WERI-Rb-1 (cell line): ENCODE data around the gene OTULINL.

Source experiments
- DNase-seq: peaks from one replicate; pipeline ENCODE4 v3.0.0-alpha.2; 2020
- H3K27ac ChIP-seq: fragments of 250-450 bp; sonication (Bioruptor Pico); 2 replicates; pipeline ENCODE4 v1.5.1; 2020; ENCODE audit warnings: mild to moderate bottlenecking, moderate library complexity
- H3K27me3 ChIP-seq: fragments of 250-450 bp; sonication (Bioruptor Pico); 2 replicates; pipeline ENCODE4 v1.5.1; 2021; ENCODE audit warnings: mild to moderate bottlenecking, low read depth, moderate library complexity; ENCODE audit not compliant: insufficient read depth, severe bottlenecking
- H3K36me3 ChIP-seq: fragments of 250-450 bp; sonication (Bioruptor Pico); 2 replicates; pipeline ENCODE4 v1.5.1; 2020; ENCODE audit warnings: mild to moderate bottlenecking, moderate library complexity
- H3K4me3 ChIP-seq: 2 replicates; pipeline ENCODE4 v1.5.1; 2011; ENCODE audit warnings: low read depth, mild to moderate bottlenecking, control low read depth, low read length
- H3K9me3 ChIP-seq: fragments of 250-450 bp; sonication (Bioruptor Pico); 2 replicates; pipeline ENCODE4 v1.5.1; 2021; ENCODE audit warnings: mild to moderate bottlenecking, moderate library complexity; ENCODE audit not compliant: severe bottlenecking
- TF ChIP-seq, protein P1 (sequence below): IDR thresholded peaks from 2 replicates; pipeline ENCODE4 v1.5.1; 2011; ENCODE audit warnings: low read depth, mild to moderate bottlenecking, control low read depth, inconsistent platforms, low read length

OTULINL gene

DNA sequence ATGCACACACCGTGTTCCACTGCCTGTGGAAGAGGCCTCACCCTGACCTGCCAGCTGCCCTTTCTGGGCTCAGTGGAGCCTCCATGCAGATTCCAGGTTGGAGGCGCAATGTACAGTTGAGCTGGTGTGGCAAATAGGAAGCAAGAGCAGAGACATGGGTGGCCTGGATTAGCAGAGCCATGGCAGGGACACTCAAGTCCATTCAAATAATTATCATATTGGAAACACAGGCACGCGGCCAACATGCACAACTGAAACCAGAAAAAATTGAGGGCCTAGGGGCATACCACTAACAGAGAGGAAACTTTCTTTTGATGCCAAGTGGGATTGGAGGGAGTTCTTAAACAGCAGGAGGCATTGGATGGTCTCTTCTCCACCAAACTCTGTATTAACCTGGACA lies 35.8 kb downstream of the OTULINL start:
- Histone ChIP-seq H3K4me3 (no peak overlapping the region), H3K27ac (no peak overlapping the region), H3K27me3 (no peaks in the 10 kb centered on the region), H3K9me3 (peaks cover 5% of the 10 kb centered on the region), H3K36me3 (peaks cover 36% of the 10 kb centered on the region)
- no peak for DNase-seq
- TF ChIP-seq, protein P1, sequence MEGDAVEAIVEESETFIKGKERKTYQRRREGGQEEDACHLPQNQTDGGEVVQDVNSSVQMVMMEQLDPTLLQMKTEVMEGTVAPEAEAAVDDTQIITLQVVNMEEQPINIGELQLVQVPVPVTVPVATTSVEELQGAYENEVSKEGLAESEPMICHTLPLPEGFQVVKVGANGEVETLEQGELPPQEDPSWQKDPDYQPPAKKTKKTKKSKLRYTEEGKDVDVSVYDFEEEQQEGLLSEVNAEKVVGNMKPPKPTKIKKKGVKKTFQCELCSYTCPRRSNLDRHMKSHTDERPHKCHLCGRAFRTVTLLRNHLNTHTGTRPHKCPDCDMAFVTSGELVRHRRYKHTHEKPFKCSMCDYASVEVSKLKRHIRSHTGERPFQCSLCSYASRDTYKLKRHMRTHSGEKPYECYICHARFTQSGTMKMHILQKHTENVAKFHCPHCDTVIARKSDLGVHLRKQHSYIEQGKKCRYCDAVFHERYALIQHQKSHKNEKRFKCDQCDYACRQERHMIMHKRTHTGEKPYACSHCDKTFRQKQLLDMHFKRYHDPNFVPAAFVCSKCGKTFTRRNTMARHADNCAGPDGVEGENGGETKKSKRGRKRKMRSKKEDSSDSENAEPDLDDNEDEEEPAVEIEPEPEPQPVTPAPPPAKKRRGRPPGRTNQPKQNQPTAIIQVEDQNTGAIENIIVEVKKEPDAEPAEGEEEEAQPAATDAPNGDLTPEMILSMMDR: no peak

DNA sequence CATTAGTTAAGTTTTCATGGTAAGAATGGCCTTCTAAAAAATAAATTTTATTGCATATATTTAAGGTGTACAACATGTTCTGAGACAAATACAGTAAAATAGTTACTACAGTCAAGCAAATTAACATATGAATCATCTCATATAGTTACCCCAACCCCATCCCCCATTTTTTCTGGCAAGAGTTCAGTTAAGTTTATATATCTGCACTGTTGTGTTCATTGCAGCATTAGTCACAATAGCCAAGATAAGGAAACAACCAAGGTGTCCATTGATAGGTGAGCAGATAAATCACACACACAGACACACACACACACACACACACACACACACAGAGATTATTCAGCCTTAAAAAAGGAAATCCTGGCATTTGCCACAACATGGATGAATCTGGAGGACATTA lies 45.7 kb downstream of the OTULINL start:
- H3K27me3 ChIP-seq: no peaks in the 10 kb centered on the region
- H3K9me3 ChIP-seq: no peaks in the 10 kb centered on the region
- no peaks in the 10 kb centered on the region for H3K36me3 ChIP-seq
- H3K4me3 ChIP-seq: no peak overlapping the region
- TF ChIP-seq, protein P1: no peak
- DNase-seq: no peak
- H3K27ac ChIP-seq: no peak overlapping the region

DNA sequence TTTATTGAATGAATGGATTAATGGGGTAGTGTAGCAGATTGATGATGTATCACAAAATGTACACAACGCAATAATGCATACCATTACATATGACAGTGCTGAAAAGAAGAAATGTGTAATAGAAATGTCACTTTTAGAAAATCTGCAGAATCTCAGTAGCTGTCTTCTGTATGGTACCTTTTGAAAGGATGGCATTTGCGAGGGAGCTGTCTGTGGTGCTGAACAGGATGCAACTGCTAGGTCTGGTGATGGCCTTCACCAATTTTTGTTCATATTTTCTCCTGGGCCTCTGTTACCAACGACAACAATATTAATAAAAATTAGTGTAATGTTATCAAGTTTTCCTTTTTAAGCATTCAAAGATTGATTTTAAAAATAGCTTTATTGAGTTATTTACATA lies 46.8 kb downstream of the OTULINL start:
- no peaks in the 10 kb centered on the region for H3K36me3 ChIP-seq
- no peak overlapping the region for H3K27ac ChIP-seq
- no peaks in the 10 kb centered on the region for H3K9me3 ChIP-seq
- TF ChIP-seq, protein P1: no peak
- DNase-seq: no peak
- no peak overlapping the region for H3K4me3 ChIP-seq
- H3K27me3 ChIP-seq: no peaks in the 10 kb centered on the region

DNA sequence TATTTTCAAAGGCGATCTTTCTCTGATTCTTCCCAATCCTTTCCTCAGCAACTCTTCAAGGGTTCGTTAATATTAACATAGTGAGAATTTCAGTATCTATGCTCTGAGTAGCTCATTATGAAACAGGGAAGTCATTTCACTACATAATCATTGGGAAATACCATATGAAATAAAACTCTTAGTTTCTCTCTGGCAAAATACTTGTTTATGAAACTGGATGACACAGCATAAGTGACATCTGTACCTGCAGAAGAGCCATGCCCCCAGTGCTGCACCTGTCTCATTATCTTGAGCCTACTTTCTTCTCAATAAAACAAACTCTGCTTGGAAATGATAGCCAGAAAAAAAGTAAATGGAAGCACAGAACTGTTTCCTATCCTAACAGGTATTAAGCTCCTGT lies 49.1 kb downstream of the OTULINL start:
- H3K4me3 ChIP-seq: no peak overlapping the region
- DNase-seq: no peak
- TF ChIP-seq, protein P1: no peak
- no peaks in the 10 kb centered on the region for H3K36me3 ChIP-seq
- no peaks in the 10 kb centered on the region for H3K9me3 ChIP-seq
- H3K27me3 ChIP-seq: no peaks in the 10 kb centered on the region
- H3K27ac ChIP-seq: no peak overlapping the region

DNA sequence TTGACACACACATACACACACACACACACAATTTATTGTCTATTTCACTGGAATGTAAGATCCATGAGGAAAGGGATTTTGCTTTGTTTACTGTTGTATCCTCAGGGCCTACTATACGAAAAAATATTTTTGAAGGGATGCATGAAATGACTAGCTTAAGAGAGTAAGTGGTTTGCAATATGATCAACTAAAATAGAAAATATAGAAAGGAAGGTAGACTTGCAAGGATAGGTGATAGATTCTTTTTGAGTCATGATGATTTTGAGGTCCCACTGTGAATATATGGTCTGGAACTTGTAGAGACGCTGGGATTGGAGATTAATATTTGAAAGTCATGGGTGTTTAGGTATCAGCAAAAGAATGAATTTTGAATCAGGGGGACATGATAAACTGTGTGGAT lies 54.1 kb downstream of the OTULINL start:
- no peak for DNase-seq
- Histone ChIP-seq H3K9me3 (no peaks in the 10 kb centered on the region), H3K4me3 (no peak overlapping the region), H3K36me3 (no peaks in the 10 kb centered on the region), H3K27ac (no peak overlapping the region), H3K27me3 (no peaks in the 10 kb centered on the region)
- TF ChIP-seq, protein P1: no peak

DNA sequence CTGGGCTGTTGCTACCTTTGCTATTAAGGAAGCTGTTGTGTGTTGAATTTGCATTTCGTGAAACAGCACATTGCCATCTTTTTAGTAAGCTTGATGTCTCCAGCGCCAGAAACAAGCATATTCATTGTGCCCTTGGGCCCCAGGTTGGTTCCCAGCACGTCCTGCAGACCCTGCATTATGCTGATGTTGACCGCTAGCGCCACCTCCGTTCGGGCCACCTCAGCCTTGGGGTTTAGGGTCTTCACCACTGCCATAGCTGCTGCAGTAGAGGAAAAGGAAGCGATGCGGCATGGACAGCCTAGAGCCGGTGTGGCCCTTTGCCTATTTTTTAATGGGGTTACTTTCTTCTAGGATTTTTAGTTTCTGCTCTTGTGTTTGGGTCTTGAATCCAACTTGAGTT lies 59.2 kb downstream of the OTULINL start:
- H3K27me3 ChIP-seq: no peaks in the 10 kb centered on the region
- no peak overlapping the region for H3K27ac ChIP-seq
- no peaks in the 10 kb centered on the region for H3K36me3 ChIP-seq
- no peak for DNase-seq
- H3K9me3 ChIP-seq: no peaks in the 10 kb centered on the region
- no peak overlapping the region for H3K4me3 ChIP-seq
- TF ChIP-seq, protein P1: no peak; the same call in 1 of the 2 replicates
